ENCODE results near the gene ISCU.
A peak's percentile ranks its signal among the peaks of the same experiment; 100 is the strongest.
"Not testable (repeated sequence)": the region's sequence is repeated elsewhere in the genome, so short reads cannot be mapped to it uniquely, and the experiment has no call there.

The ISCU gene

GRCh38 chr12:108526482-108527165 lies 35.8 kb upstream of the ISCU start:
- TF ChIP-seq ZNF274 (IDR thresholded peaks at IDR 0.05; ENCODE audit: low read depth, low read length) = no peak
- no peak overlapping the region for H3K4me3 ChIP-seq (ENCODE audit: low read length)

- TF ChIP-seq ZNF274 (IDR thresholded peaks at IDR 0.05; ENCODE audit: low read depth, low read length) = no peak
- no peak overlapping the region for H3K4me3 ChIP-seq (ENCODE audit: low read length)
These were observed 35.3 kb upstream of the ISCU start for GRCh38 chr12:108527166-108527496.

GRCh38 chr12:108530161-108530560 lies 32.2 kb upstream of the ISCU start:
- H3K4me3 ChIP-seq (ENCODE audit: low read length) = no peak overlapping the region

GRCh38 chr12:108531929-108532848 lies 30.2 kb upstream of the ISCU start:
- TF ChIP-seq ZNF274 (IDR thresholded peaks at IDR 0.05; ENCODE audit: low read depth, low read length) = no peak
- H3K4me3 ChIP-seq (ENCODE audit: low read length) = no peak overlapping the region

More at GRCh38 chr12:108530161-108530560, 32.2 kb upstream of the ISCU start:
- TF ChIP-seq ZNF274 (IDR thresholded peaks at IDR 0.05; ENCODE audit: low read depth, low read length) = no peak

- H3K4me3 ChIP-seq (ENCODE audit: low read length) = no peak overlapping the region
- TF ChIP-seq ZNF274 (IDR thresholded peaks at IDR 0.05; ENCODE audit: low read depth, low read length) = no peak
These were observed 24.2 kb upstream of the ISCU start for GRCh38 chr12:108538146-108538545.

GRCh38 chr12:108538616-108539195 lies 23.7 kb upstream of the ISCU start:
- no peak overlapping the region for H3K4me3 ChIP-seq (ENCODE audit: low read length)
- no peak for TF ChIP-seq ZNF274 (IDR thresholded peaks at IDR 0.05; ENCODE audit: low read depth, low read length)

GRCh38 chr12:108542320-108542719 lies 20.1 kb upstream of the ISCU start:
- no peak for TF ChIP-seq ZNF274 (IDR thresholded peaks at IDR 0.05; ENCODE audit: low read depth, low read length)
- no peak overlapping the region for H3K4me3 ChIP-seq (ENCODE audit: low read length)

GRCh38 chr12:108543652-108544051 lies 18.7 kb upstream of the ISCU start:
- no peak for TF ChIP-seq ZNF274 (IDR thresholded peaks at IDR 0.05; ENCODE audit: low read depth, low read length)
- H3K4me3 ChIP-seq (ENCODE audit: low read length) = no peak overlapping the region

GRCh38 chr12:108547686-108548085 lies 14.7 kb upstream of the ISCU start:
- H3K4me3 ChIP-seq (ENCODE audit: low read length) = no peak overlapping the region
- no peak for TF ChIP-seq ZNF274 (IDR thresholded peaks at IDR 0.05; ENCODE audit: low read depth, low read length)

- H3K4me3 ChIP-seq (ENCODE audit: low read length) = no peak overlapping the region
- TF ChIP-seq ZNF274 (IDR thresholded peaks at IDR 0.05; ENCODE audit: low read depth, low read length) = no peak
These were observed 13.4 kb upstream of the ISCU start for GRCh38 chr12:108548954-108549521.

GRCh38 chr12:108551535-108551934 lies 10.9 kb upstream of the ISCU start:
- no peak for TF ChIP-seq ZNF274 (IDR thresholded peaks at IDR 0.05; ENCODE audit: low read depth, low read length)
- H3K4me3 ChIP-seq (ENCODE audit: low read length) = no peak overlapping the region

- no peak for TF ChIP-seq ZNF274 (IDR thresholded peaks at IDR 0.05; ENCODE audit: low read depth, low read length)
- no peak overlapping the region for H3K4me3 ChIP-seq (ENCODE audit: low read length)
These were observed 8.6 kb upstream of the ISCU start for GRCh38 chr12:108553799-108554198.

- H3K4me3 ChIP-seq (ENCODE audit: low read length) = not testable (repeated sequence)
These were observed 7.0 kb upstream of the ISCU start for GRCh38 chr12:108555383-108555782.

GRCh38 chr12:108559007-108559655 lies 3.3 kb upstream of the ISCU start:
- H3K4me3 ChIP-seq (ENCODE audit: low read length) = peak overlapping the region; percentile 72; the same call in 1 of the 2 replicates
- TF ChIP-seq ZNF274 (IDR thresholded peaks at IDR 0.05; ENCODE audit: low read depth, low read length) = no peak

Measured in GM08714 (cell line).